C4-2B (cell line): ENCODE measurements around the gene TMEM192.

Source experiments
- CTCF ChIP-seq: fragments of 450-650 bp; conservative IDR thresholded peaks from 2 replicates; pipeline ENCODE4 v1.5.1; 2017; ENCODE audit warnings: mild to moderate bottlenecking
- ZFX ChIP-seq: fragments of 450-650 bp; IDR thresholded peaks from 2 replicates; pipeline ENCODE4 v1.6.1; 2017

- TF ChIP-seq ZFX (no peak), CTCF (peak; percentile 87)
These were observed 18.7 kb upstream of the TMEM192 start for GRCh38 chr4:165131247-165131832.
